HTERT RPE-1 (cell line): ENCODE results near the gene CDKN2AIPNL.
"Not testable (repeated sequence)": the region's sequence is repeated elsewhere in the genome, so short reads cannot be mapped to it uniquely, and the experiment has no call there.

Source experiments
- in situ Hi-C: fragments of 300-500 bp; cut with MboI; formaldehyde crosslinking; loops from 4 replicates; pipeline ENCODE4 v1.14.3; 2020; ENCODE audit warnings: low sequenced_read_pairs

CDKN2AIPNL gene

GRCh38 chr5:134403951-134404350 is 7.7 kb downstream of the CDKN2AIPNL start:
- in situ Hi-C loops = no loop called here

GRCh38 chr5:134398609-134399155 is 13.0 kb downstream of the CDKN2AIPNL start:
- in situ Hi-C loops = no loop called here

GRCh38 chr5:134397196-134397595 is 14.5 kb downstream of the CDKN2AIPNL start:
- in situ Hi-C loops = no loop called here

GRCh38 chr5:134396274-134396673 is 15.4 kb downstream of the CDKN2AIPNL start:
- in situ Hi-C loops = no loop called here

- in situ Hi-C loops = no loop called here
These were observed 16.7 kb downstream of the CDKN2AIPNL start for GRCh38 chr5:134394932-134395331.

GRCh38 chr5:134392301-134392700 is 19.4 kb downstream of the CDKN2AIPNL start:
- in situ Hi-C loops = no loop called here

GRCh38 chr5:134387443-134387842 is 24.2 kb downstream of the CDKN2AIPNL start:
- in situ Hi-C loops = no loop called here

GRCh38 chr5:134383980-134384697 is 27.5 kb downstream of the CDKN2AIPNL start:
- in situ Hi-C loops = no loop called here

- in situ Hi-C loops = not testable (repeated sequence)
These were observed 29.5 kb downstream of the CDKN2AIPNL start for GRCh38 chr5:134382204-134382603.

GRCh38 chr5:134380346-134380745 is 31.3 kb downstream of the CDKN2AIPNL start:
- in situ Hi-C loops = no loop called here

GRCh38 chr5:134374232-134374631 is 37.4 kb downstream of the CDKN2AIPNL start:
- in situ Hi-C loops = no loop called here

GRCh38 chr5:134373633-134374032 is 38.0 kb downstream of the CDKN2AIPNL start:
- in situ Hi-C loops = not testable (repeated sequence)

- in situ Hi-C loops = no loop called here
These were observed 39.8 kb downstream of the CDKN2AIPNL start for GRCh38 chr5:134371834-134372340.

GRCh38 chr5:134370871-134371833 is 40.5 kb downstream of the CDKN2AIPNL start, which contains the start of gene UBE2B:
TSS of gene UBE2B (plus strand) at chr5:134371569. CDS start at chr5:134371596, 27 bp downstream.
- in situ Hi-C loops = no loop called here

- in situ Hi-C loops = no loop called here
These were observed 41.3 kb downstream of the CDKN2AIPNL start for GRCh38 chr5:134370311-134370870.

GRCh38 chr5:134365604-134366003 is 46.1 kb downstream of the CDKN2AIPNL start:
- in situ Hi-C loops = no loop called here

GRCh38 chr5:134355681-134356080 is 56.0 kb downstream of the CDKN2AIPNL start:
- in situ Hi-C loops = no loop called here
